Medulla oblongata (tissue), 1 donor: ENCODE results near the gene AAR2.
A peak's percentile ranks its signal among the peaks of the same experiment; 100 is the strongest.

ENCODE experiments used
- DNase-seq: peaks from one replicate; pipeline ENCODE4 v3.0.0-alpha.2; 2015; ENCODE audit errors: extremely low spot score

Gene AAR2

DNA sequence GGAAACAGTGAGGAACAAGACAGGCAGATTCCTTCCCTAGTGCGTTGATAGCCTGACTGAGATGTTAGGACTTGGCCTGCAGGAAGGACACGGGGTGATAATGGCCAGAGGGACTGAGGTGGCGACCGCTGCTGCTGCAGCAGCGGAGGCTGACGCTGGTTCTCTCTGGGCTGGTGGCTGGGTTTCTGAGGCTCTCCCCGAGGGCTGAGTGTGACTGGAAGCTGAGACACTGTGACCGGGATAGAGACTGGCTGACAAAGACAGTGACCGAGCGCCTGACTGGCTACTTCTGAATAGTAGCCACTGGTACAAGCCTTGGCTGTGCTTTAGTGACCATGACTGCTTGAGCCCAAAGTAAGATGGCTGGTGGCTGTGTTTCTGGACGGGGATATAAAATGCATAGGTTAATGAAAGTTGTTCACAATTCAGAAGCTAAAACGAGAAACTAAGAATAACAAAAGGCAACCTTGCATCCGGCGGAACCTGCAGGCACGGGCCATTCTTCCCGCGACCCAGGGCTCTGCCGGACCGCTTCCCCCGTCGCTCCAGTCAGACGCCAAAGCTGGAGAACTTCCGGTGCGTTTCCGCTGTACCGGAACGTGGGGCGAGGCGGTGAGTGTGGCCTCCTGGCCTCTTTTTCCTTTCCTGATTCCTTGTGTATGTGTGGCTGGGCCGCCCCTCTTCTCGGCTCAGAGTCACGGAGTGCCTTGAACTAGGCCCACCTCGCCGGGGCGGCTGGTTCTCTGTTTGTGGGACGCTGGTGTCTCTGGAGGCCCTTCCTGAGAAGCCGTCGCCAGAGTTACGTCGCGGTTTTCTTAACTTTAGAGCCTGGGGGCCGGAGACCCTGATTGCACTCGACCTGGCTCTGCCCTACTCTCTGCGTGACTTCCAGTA, at the start of gene AAR2:
Gene AAR2, plus strand, starts transcription at position 587 of the 894 bp plus-strand sequence. CDS start 3,391 bp downstream, outside the sequence.
- DNase-seq: peak; percentile 81

- DNase-seq: no peak
These were observed 42.1 kb upstream of the AAR2 start for GRCh38 chr20:36193977-36194712.

DNA sequence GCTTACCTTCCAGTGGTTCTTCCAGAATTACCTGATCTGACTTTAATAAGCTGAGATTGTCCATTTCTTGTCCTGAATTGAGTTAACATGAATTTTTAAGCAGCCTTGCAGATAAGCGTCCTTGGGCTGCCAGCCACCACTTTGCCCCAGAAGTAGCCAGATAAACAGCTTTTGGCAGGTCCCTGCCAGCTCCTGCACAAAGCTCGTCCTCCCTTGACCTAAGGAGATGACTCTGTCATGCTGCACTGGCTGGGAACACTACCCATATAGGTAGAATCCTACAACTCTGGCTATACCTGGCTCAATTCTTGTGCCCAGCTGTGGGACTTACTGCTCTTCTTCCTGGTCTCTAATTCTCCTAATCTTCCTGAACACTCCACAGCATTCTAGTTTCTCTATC, 39.6 kb upstream of the AAR2 start:
- no peak for DNase-seq

DNA sequence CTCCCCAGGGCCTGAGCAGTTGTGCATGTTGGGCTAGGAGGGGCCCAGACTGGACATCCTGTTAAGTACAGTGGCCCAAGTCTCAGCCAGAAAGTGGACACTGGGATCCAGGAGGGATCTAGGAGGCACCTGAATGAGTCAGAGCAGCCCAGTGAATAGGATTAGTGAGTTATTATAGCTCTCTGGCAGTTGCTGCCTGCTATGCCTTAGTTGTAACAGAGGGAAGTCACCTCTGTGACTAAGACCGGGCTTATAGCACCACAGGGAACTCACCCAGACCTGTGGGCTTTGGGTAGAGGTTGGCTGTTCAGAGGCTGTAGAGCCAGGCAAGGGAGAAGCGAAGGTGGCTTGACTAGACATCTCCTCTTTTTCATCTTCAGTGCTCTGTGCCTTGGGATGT, 39.0 kb upstream of the AAR2 start:
- no peak for DNase-seq

DNA sequence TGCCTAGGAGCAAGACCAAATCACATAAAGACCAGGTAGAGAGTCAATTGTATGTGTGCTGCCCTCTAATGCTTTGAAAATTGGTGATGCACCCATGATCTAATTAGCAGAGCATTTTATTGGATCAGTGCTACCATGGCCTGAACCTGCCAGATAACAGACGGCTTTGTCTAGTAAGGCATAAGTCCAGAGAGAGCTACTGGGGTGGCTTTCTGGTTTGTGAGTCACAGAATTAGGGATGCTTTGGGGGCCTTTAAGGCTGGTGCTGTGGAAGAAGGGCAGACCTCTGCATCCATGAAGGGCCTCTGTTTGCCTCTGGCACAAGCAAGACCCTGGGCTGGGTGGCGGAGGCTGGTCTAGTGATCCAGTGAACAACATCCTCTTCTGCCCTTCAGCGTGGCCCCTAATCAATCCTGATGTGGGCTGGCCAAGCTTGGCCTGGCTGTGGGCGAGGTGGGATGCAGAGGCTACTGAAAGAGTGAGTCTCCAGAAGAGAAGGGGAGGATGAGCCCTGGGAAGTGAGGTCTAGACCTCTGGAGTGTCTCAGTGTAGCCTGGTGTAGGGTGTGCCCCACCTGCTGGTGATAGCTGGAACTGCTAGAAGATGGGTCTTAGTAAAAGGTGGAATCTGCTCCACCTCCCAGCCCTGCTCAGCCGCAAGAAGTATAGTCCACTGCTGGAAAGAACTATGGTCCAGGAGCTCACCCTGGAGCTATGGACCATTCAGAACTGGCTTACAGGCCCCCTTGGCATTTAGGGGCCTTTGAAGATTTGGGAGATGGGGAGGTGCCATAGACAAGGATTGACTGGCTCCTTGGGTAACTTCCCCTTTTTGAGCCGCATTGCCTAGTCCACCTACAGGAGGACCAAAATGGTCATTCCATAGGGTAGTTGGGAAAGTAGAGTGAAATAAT, 36.7 kb upstream of the AAR2 start:
- DNase-seq: peak; percentile 87

GRCh38 chr20:36200451-36200850, 35.8 kb upstream of the AAR2 start:
- no peak for DNase-seq

- DNase-seq: no peak
These were observed 35.1 kb upstream of the AAR2 start for GRCh38 chr20:36201198-36201597.

GRCh38 chr20:36202891-36203338, 33.4 kb upstream of the AAR2 start:
- peak; percentile 73 for DNase-seq

- no peak for DNase-seq
These were observed 32.4 kb upstream of the AAR2 start for GRCh38 chr20:36203861-36204260.

GRCh38 chr20:36205026-36205425, 31.3 kb upstream of the AAR2 start:
- DNase-seq: no peak

GRCh38 chr20:36206068-36206467, 30.2 kb upstream of the AAR2 start:
- DNase-seq: no peak

- DNase-seq: no peak
These were observed 29.6 kb upstream of the AAR2 start for GRCh38 chr20:36206641-36207040.

GRCh38 chr20:36207602-36208001, 28.7 kb upstream of the AAR2 start:
- DNase-seq: no peak

DNA sequence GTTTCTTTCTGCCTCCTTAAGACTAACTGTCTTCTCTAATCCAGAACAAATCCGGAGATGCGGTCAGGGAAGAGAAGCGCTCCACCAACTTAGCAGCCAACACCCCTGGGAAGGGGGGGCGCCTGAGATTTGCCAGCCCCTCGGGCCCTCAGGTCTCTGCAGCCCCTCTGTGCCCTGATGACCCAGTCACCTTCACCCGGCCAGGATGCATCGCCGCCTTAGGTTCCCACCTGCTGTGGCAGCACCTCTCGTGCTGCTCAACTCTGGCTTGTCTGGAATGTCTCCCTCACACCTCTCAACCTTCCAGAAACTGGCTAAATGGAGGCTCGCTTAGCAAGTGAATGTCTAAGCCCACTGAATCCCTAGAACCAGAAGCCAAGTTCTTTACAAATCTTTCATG, 28.0 kb upstream of the AAR2 start:
- no peak for DNase-seq

- DNase-seq: no peak
These were observed 25.7 kb upstream of the AAR2 start for GRCh38 chr20:36210436-36211021.

DNA sequence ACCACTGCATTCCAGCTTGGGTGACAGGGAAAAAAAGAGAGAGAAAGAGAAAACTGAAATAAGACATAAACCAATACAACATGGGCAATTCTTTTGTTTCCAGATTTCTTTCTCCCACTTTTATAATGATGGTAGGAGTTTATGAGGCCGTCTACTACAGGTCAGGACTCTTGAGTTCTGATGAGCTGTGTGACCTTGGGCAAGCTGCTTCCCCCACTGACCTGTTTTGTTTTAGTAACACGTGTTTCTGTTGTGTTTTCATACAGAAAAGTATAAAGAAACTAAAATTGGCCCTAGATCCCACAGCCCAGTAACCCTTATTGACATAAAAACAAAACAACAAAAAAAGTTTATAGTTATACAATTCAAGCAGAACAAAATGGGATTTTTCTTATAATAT, 22.9 kb upstream of the AAR2 start:
- no peak for DNase-seq

- DNase-seq: no peak
These were observed 21.5 kb upstream of the AAR2 start for GRCh38 chr20:36214684-36215256.

- DNase-seq: no peak
These were observed 20.5 kb upstream of the AAR2 start for GRCh38 chr20:36215778-36216177.

GRCh38 chr20:36216314-36217025, 19.8 kb upstream of the AAR2 start:
- no peak for DNase-seq

DNA sequence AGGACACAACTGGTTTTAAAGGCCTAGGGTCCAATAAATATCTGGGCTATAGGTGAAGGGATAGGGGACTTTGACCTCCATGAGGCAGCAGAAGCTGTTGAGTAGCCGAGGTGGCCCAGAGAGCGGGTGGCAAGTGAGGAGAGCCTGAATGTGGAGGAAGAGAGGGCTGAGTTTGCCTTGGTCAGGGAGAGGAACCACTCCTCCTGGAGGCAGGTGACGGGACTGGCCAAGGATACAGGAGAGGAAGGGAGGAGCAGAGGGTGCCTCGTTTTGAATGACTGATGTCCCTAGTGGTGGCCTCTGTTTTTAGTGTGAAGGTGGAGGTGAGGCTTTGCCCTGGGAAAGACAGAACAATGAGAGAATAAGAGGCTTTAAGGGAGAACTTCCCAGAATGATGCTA, 19.1 kb upstream of the AAR2 start:
- DNase-seq: no peak
